Gastrocnemius medialis (tissue), 4 donors: ENCODE results near the gene SPTAN1. TPM values are rescaled to one million over a fixed set of nuclear protein-coding genes. Genes with fewer than 3 reads are reported as not detected.

Experiments used
- ATAC-seq, 2 donors: fragments of 150-250 bp; one replicate each; pipeline ENCODE4 v1.9.1; 2016
- DNase-seq, 2 donors: peaks; one replicate each; pipeline ENCODE4 v3.0.0-alpha.2; 2019
- H3K27ac ChIP-seq, 4 donors: fragments of 200-600 bp; sonication (generic); 1 replicate in 1 of 4; 2 replicates in 3 of 4; pipeline ENCODE4 v1.5.1; 2016 to 2018; ENCODE audit warnings: mild to moderate bottlenecking in 2 of 4, moderate library complexity in 1 of 4
- H3K27me3 ChIP-seq, 3 donors: fragments of 200-600 bp; sonication (generic) in 2 of 3; 1 replicate in 1 of 3; 2 replicates in 2 of 3; pipeline versions ENCODE4 v1.5.1 to v1.6.0; 2016 to 2019; ENCODE audit warnings: mild to moderate bottlenecking in 1 of 3, moderate library complexity in 1 of 3
- H3K36me3 ChIP-seq, 2 donors: fragments of 200-600 bp; sonication (generic) in 1 of 2; one replicate each; pipeline ENCODE4 v1.5.1; 2017 to 2018
- H3K4me1 ChIP-seq, 2 donors: fragments of 200-600 bp; sonication (generic) in 1 of 2; one replicate each; pipeline ENCODE4 v1.5.1; 2016 to 2017; ENCODE audit warnings: mild to moderate bottlenecking in 2 of 2
- H3K4me3 ChIP-seq, 4 donors: fragments of 200-600 bp; sonication (generic) in 3 of 4; 1 replicate in 1 of 4; 2 replicates in 3 of 4; pipeline ENCODE4 v1.5.1; 2016 to 2019; ENCODE audit warnings: mild to moderate bottlenecking in 2 of 4
- H3K9me3 ChIP-seq, 3 donors: fragments of 200-600 bp; sonication (generic) in 2 of 3; 1 replicate in 1 of 3; 2 replicates in 2 of 3; pipeline ENCODE4 v1.5.1; 2016 to 2019
- CTCF ChIP-seq, 5 experiments: fragments of 450-650 bp in 3 of 5; fragments of 200-600 bp in 2 of 5; sonication (generic) in 2 of 5; IDR thresholded peaks in 4 of 5; conservative IDR thresholded peaks in 1 of 5; 1 replicate in 4 of 5; 2 replicates in 1 of 5; pipeline ENCODE4 v1.5.1; 2016 to 2019; ENCODE audit warnings: antibody characterized with exemption in 5 of 5, mild to moderate bottlenecking in 3 of 5, moderate library complexity in 3 of 5
- POLR2A ChIP-seq, 2 donors: fragments of 450-650 bp; IDR thresholded peaks; one replicate each; pipeline ENCODE4 v1.6.1; 2017; ENCODE audit warnings: antibody characterized with exemption in 2 of 2, mild to moderate bottlenecking in 2 of 2, moderate library complexity in 2 of 2
- in situ Hi-C, 4 donors: fragments of 200-750 bp; cut with MboI; loops; one replicate each; pipeline versions ENCODE4 v1.15.0 to v1.8.0; 2017; ENCODE audit warnings: low sequenced_read_pairs in 4 of 4
- intact Hi-C: fragments of 100-400 bp; cut with DNase I; formaldehyde crosslinking; loops from one replicate; pipeline ENCODE4 v1.15.1; 2023; ENCODE audit warnings: low total_unique reads
- total RNA-seq, 4 donors: library from RNA; depleted of rRNA; stranded (reverse); fragments of >200 nt; gene quantifications; one replicate each; pipeline versions ENCODE4 v1.1.0 to v1.2.3, GENCODE V29; 2016

Gene SPTAN1
- total RNA-seq, 4 donors from 2014 or later: 30.2 to 41.5 (median 33.0) TPM

GRCh38 chr9:128593039-128593438 lies 40.7 kb downstream of the SPTAN1 start:
- H3K4me1 ChIP-seq: no peaks in the 10 kb centered on the region
- no peak overlapping the region for H3K4me3 ChIP-seq
- H3K36me3 ChIP-seq: peaks cover 0 to 86% of the 10 kb centered on the region in 2 donors
- in situ Hi-C loops (no loop called here), intact Hi-C loops (no loop called here)
- no peaks in the 10 kb centered on the region for H3K27me3 ChIP-seq
- H3K27ac ChIP-seq: no peak overlapping the region
- ATAC-seq: no peak
- no peak for DNase-seq
- TF ChIP-seq CTCF (IDR thresholded peaks at IDR 0.05 in 4 of 5, conservative IDR thresholded peaks at IDR 0.05 in 1 of 5) (no peak), POLR2A (IDR thresholded peaks at IDR 0.05) (no peak)
- no peaks in the 10 kb centered on the region for H3K9me3 ChIP-seq

DNA sequence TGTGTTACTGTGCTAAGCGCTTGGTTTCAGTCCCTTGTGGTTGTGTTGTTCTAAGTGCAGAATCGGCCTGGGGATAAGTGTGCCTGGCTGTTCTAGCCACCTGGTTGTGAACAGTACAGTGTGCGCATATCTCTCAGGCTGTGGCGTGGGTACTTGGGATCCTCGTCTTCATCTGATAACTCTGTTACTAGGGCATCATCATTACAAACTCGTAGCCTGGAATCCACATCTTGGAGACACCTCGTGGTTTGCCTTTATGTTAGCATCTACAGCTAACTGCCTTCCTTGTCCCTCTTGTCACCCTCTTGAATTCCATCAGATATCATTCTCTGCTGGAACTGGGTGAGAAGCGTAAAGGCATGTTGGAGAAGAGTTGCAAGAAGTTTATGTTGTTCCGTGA lies 41.5 kb downstream of the SPTAN1 start:
- H3K27me3 ChIP-seq: no peaks in the 10 kb centered on the region
- no peak overlapping the region for H3K4me3 ChIP-seq
- no peak overlapping the region for H3K27ac ChIP-seq
- in situ Hi-C loops: no loop called here
- intact Hi-C loops: no loop called here
- H3K36me3 ChIP-seq: peaks cover 0 to 86% of the 10 kb centered on the region in 2 donors
- no peak for TF ChIP-seq POLR2A (IDR thresholded peaks at IDR 0.05)
- TF ChIP-seq CTCF (IDR thresholded peaks at IDR 0.05 in 4 of 5, conservative IDR thresholded peaks at IDR 0.05 in 1 of 5): no peak
- DNase-seq (no peak), ATAC-seq (no peak)
- no peaks in the 10 kb centered on the region for H3K4me1 ChIP-seq
- H3K9me3 ChIP-seq: no peaks in the 10 kb centered on the region

DNA sequence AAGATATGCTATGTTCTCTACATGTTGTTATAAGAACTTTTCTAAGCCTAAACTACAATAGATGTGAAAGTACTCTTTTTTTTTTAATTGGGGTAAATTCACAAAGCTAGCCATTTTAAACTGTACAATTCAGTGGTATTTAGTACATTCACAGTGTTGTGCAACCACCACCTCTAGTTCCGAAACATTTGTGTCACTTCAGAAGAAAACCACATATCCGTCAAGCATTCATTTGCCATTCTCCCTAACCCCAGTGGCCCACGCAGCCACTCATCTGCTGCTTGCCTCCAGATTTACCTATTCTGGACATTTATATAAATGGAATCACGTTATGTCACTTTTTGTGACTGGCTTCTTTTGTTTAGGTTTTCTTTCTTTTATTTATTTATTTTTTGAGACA lies 43.1 kb downstream of the SPTAN1 start:
- in situ Hi-C loops (no loop called here), intact Hi-C loops (no loop called here)
- Histone ChIP-seq H3K36me3 (peaks cover 0 to 87% of the 10 kb centered on the region in 2 donors), H3K4me3 (no peak overlapping the region), H3K27ac (no peak overlapping the region), H3K27me3 (no peaks in the 10 kb centered on the region), H3K4me1 (no peaks in the 10 kb centered on the region), H3K9me3 (no peaks in the 10 kb centered on the region)
- no peak for ATAC-seq
- TF ChIP-seq POLR2A (IDR thresholded peaks at IDR 0.05) (no peak), CTCF (IDR thresholded peaks at IDR 0.05 in 4 of 5, conservative IDR thresholded peaks at IDR 0.05 in 1 of 5) (no peak)
- no peak for DNase-seq

DNA sequence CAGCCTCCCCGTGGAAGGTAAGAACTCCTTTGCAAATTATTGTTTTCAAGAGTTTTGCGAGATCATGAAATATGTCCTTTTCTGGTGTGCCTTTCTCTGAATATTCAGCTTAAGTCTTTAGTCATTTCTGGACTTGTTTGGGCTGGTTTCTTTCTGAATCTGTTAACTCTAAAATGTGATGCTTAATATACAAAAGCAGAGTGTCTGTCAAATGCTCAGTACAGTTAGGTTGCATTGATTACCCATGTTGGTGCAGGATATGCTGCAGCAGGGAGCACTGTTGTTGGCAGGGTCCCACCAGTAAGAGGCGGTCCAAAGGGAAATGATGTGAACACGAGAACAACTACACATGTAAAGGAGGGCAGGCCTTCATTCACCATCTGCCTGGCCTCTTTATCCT lies 47.7 kb downstream of the SPTAN1 start:
- no peak overlapping the region for H3K27ac ChIP-seq
- peaks cover 0 to 72% of the 10 kb centered on the region in 2 donors for H3K36me3 ChIP-seq
- in situ Hi-C loops: no loop called here
- TF ChIP-seq POLR2A (IDR thresholded peaks at IDR 0.05) (no peak), CTCF (IDR thresholded peaks at IDR 0.05 in 4 of 5, conservative IDR thresholded peaks at IDR 0.05 in 1 of 5) (no peak)
- no peak overlapping the region for H3K4me3 ChIP-seq
- ATAC-seq: no peak
- no peaks in the 10 kb centered on the region for H3K27me3 ChIP-seq
- H3K9me3 ChIP-seq: no peaks in the 10 kb centered on the region
- H3K4me1 ChIP-seq: no peaks in the 10 kb centered on the region
- no peak for DNase-seq
- intact Hi-C loops: no loop called here

- in situ Hi-C loops (no loop called here), intact Hi-C loops (no loop called here)
- Histone ChIP-seq H3K36me3 (peaks cover 0 to 59% of the 10 kb centered on the region in 2 donors), H3K4me3 (no peak overlapping the region), H3K9me3 (no peaks in the 10 kb centered on the region), H3K4me1 (peaks cover 12 to 14% of the 10 kb centered on the region in 2 donors), H3K27ac (no peak overlapping the region), H3K27me3 (no peaks in the 10 kb centered on the region)
- TF ChIP-seq POLR2A (IDR thresholded peaks at IDR 0.05) (no peak), CTCF (IDR thresholded peaks at IDR 0.05 in 4 of 5, conservative IDR thresholded peaks at IDR 0.05 in 1 of 5) (no peak)
- ATAC-seq (no peak), DNase-seq (no peak)
Measured at GRCh38 chr9:128603697-128604096, 51.3 kb downstream of the SPTAN1 start.
